ENCODE data around the gene GYS1. TPM values are rescaled to one million over a fixed set of nuclear protein-coding genes. Genes with fewer than 3 reads are reported as not detected.

Gene GYS1
- polyA plus RNA-seq, 4 donors = 35.9 to 53.8 (median 48.2) TPM

DNA sequence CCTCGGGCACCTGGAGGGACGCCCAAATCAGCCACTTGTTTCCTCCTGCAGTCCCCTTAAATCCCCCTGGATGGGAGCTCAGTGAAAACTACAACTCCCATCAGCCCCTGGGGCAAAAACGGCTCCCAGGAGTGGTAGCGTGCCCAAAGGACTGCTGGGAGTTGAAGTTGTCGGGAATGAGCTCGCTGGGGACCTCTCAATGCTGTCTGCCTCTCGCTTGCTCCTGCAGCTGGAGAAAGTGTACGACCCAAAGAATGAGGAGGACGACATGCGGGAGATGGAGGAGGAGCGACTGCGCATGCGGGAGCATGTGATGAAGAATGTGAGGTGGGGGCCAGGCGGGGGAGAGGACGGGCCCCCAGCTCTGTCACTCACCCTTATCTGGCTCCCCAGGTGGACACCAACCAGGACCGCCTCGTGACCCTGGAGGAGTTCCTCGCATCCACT lies 74.3 kb downstream of the GYS1 start:
- no peak for DNase-seq (ENCODE audit: low read depth in 4 of 4, low spot score in 2 of 4)

Other genes starting within 250 kb of the GYS1 start
- gene IZUMO1, start 246.4 kb downstream of the GYS1 start, polyA plus RNA-seq (ENCODE audit: insufficient read length in 4 of 4) = under 1 TPM; 0.23 to 0.67 (median 0.32) TPM
- gene FUT1, start 240.7 kb downstream of the GYS1 start, polyA plus RNA-seq (ENCODE audit: insufficient read length in 4 of 4) = 1 to 10 TPM; 3.0 to 3.8 (median 3.4) TPM
- gene FGF21, start 237.8 kb downstream of the GYS1 start, polyA plus RNA-seq (ENCODE audit: insufficient read length in 4 of 4) = not detected
- gene BCAT2, start 182.3 kb downstream of the GYS1 start, polyA plus RNA-seq (ENCODE audit: insufficient read length in 4 of 4) = 10 to 100 TPM; 30.4 to 64.2 (median 49.8) TPM
- gene HSD17B14, start 156.8 kb downstream of the GYS1 start, polyA plus RNA-seq (ENCODE audit: insufficient read length in 4 of 4) = 10 to 100 TPM; 30.0 to 40.4 (median 36.2) TPM
- gene PLEKHA4, start 124.7 kb downstream of the GYS1 start, polyA plus RNA-seq (ENCODE audit: insufficient read length in 4 of 4) = 10 to 100 TPM; 17.9 to 33.8 (median 27.1) TPM
- gene PPP1R15A, start 120.9 kb downstream of the GYS1 start, polyA plus RNA-seq (ENCODE audit: insufficient read length in 4 of 4) = 10 to 100 TPM; 29.7 to 52.6 (median 33.7) TPM
- gene TULP2, start 94.6 kb downstream of the GYS1 start, polyA plus RNA-seq (ENCODE audit: insufficient read length in 4 of 4) = 1 to 10 TPM in 1 of 4 donors, under 1 TPM in 3; 0.46 to 1.3 (median 0.64) TPM
- gene NUCB1, start 93.0 kb downstream of the GYS1 start, polyA plus RNA-seq (ENCODE audit: insufficient read length in 4 of 4) = 100 to 1,000 TPM; 249 to 328 (median 311) TPM
- 10 to 100 TPM in 1 of 4 donors, 1 to 10 TPM in 3; 6.0 to 10.3 (median 8.2) TPM for gene DHDH, start 59.6 kb downstream of the GYS1 start, polyA plus RNA-seq (ENCODE audit: insufficient read length in 4 of 4)
- 10 to 100 TPM; 58.1 to 90.7 (median 76.4) TPM for gene BAX, start 38.4 kb downstream of the GYS1 start, polyA plus RNA-seq (ENCODE audit: insufficient read length in 4 of 4)
- gene FTL, start 28.0 kb downstream of the GYS1 start, polyA plus RNA-seq (ENCODE audit: insufficient read length in 4 of 4) = 1,000 to 10,000 TPM; 2,498 to 2,845 (median 2,570) TPM
- 100 to 1,000 TPM in 2 of 4 donors, 10 to 100 TPM in 2; 86.0 to 106 (median 95.6) TPM for gene RUVBL2, start 578 bp upstream of the GYS1 start, polyA plus RNA-seq (ENCODE audit: insufficient read length in 4 of 4)
- under 1 TPM in 2 of 4 donors, not detected in 2; 0.31 to 0.35 TPM for gene LHB, start 23.8 kb upstream of the GYS1 start, polyA plus RNA-seq (ENCODE audit: insufficient read length in 4 of 4)
- gene CGB3, start 31.0 kb upstream of the GYS1 start, polyA plus RNA-seq (ENCODE audit: insufficient read length in 4 of 4) = under 1 TPM in 1 of 4 donors, not detected in 3; 0.16 TPM
- under 1 TPM in 1 of 4 donors, not detected in 3; 0.28 TPM for gene CGB2, start 38.6 kb upstream of the GYS1 start, polyA plus RNA-seq (ENCODE audit: insufficient read length in 4 of 4)
- not detected for gene CGB1, start 43.6 kb upstream of the GYS1 start, polyA plus RNA-seq (ENCODE audit: insufficient read length in 4 of 4)
- not detected for gene CGB5, start 50.5 kb upstream of the GYS1 start, polyA plus RNA-seq (ENCODE audit: insufficient read length in 4 of 4)
- under 1 TPM in 1 of 4 donors, not detected in 3; 0.32 TPM for gene CGB8, start 55.8 kb upstream of the GYS1 start, polyA plus RNA-seq (ENCODE audit: insufficient read length in 4 of 4)
- gene CGB7, start 64.4 kb upstream of the GYS1 start, polyA plus RNA-seq (ENCODE audit: insufficient read length in 4 of 4) = 1 to 10 TPM in 2 of 4 donors, under 1 TPM in 2; 0.59 to 2.8 (median 1.1) TPM
- 1 to 10 TPM; 3.9 to 4.5 (median 4.5) TPM for gene NTF4, start 71.5 kb upstream of the GYS1 start, polyA plus RNA-seq (ENCODE audit: insufficient read length in 4 of 4)
- under 1 TPM; 0.03 to 0.17 (median 0.07) TPM for gene KCNA7, start 79.4 kb upstream of the GYS1 start, polyA plus RNA-seq (ENCODE audit: insufficient read length in 4 of 4)
- 100 to 1,000 TPM; 260 to 418 (median 347) TPM for gene SNRNP70, start 92.1 kb upstream of the GYS1 start, polyA plus RNA-seq (ENCODE audit: insufficient read length in 4 of 4)
- 10 to 100 TPM in 1 of 4 donors, 1 to 10 TPM in 3; 5.4 to 13.2 (median 8.8) TPM for gene LIN7B, start 121.1 kb upstream of the GYS1 start, polyA plus RNA-seq (ENCODE audit: insufficient read length in 4 of 4)
- 1 to 10 TPM in 1 of 4 donors, under 1 TPM in 3; 0.73 to 1.1 (median 0.80) TPM for gene C19orf73, start 125.8 kb upstream of the GYS1 start, polyA plus RNA-seq (ENCODE audit: insufficient read length in 4 of 4)
- 10 to 100 TPM in 1 of 4 donors, 1 to 10 TPM in 3; 4.5 to 11.1 (median 8.7) TPM for gene PPFIA3, start 126.2 kb upstream of the GYS1 start, polyA plus RNA-seq (ENCODE audit: insufficient read length in 4 of 4)
- 10 to 100 TPM; 25.2 to 38.8 (median 33.8) TPM for gene HRC, start 162.1 kb upstream of the GYS1 start, polyA plus RNA-seq (ENCODE audit: insufficient read length in 4 of 4)
- gene TRPM4, start 164.5 kb upstream of the GYS1 start, polyA plus RNA-seq (ENCODE audit: insufficient read length in 4 of 4) = 10 to 100 TPM; 22.1 to 48.0 (median 35.9) TPM

Measured in left renal cortex interstitium (tissue), 4 donors.